ENCODE data around the gene POLR2M.

POLR2M gene

DNA sequence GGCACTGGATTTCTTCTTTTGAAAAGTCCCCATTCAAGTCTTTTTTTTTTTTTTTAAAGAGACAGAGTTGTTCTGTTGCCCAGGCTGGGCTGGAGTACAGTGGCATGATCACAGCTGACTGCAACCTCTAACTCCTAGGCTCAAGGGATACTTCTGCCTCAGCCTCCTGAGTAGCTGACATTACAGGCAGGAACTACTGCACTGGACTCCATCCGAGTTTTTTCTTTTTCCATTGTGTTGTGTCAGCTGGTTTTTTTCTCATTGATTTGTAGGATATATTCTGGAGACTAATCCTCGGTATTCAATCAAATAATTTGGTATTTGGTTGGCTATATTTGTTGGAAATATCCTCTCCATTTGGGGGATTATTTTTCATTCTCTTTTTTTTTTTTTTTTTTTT is 11.8 kb downstream of the POLR2M start:
- no peak overlapping the region for H3K27ac Mint-ChIP-seq
- peaks cover 5% of the 10 kb centered on the region for H3K9me3 Mint-ChIP-seq
- peaks cover 15% of the 10 kb centered on the region for H3K4me1 Mint-ChIP-seq
- no peaks in the 10 kb centered on the region for H3K27me3 Mint-ChIP-seq
- H3K36me3 Mint-ChIP-seq: peaks cover 29% of the 10 kb centered on the region
- H3K4me3 Mint-ChIP-seq: no peak overlapping the region

DNA sequence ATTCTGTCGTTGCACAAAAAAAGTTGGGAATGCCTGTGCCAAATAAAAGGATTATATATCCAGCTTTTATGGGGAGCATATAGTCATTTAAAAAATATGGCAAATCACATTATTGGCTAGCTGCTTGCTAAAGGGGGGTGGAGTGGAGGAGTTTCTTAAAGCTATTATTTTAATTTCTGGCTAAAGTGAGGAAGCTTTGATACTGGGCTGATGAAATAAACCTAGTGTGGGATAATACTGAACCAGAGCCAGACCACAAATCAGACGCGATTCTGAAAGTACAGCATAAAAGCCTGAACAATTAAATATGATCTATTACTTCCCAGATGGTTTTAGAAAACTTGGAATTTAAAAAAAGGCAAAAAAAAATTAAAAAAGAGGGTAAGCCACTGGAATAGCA is 14.4 kb downstream of the POLR2M start:
- H3K9me3 Mint-ChIP-seq: peaks cover 10% of the 10 kb centered on the region
- H3K36me3 Mint-ChIP-seq: peaks cover 29% of the 10 kb centered on the region
- H3K27me3 Mint-ChIP-seq: no peaks in the 10 kb centered on the region
- peaks cover 3% of the 10 kb centered on the region for H3K4me1 Mint-ChIP-seq
- H3K4me3 Mint-ChIP-seq: no peak overlapping the region
- no peak overlapping the region for H3K27ac Mint-ChIP-seq

DNA sequence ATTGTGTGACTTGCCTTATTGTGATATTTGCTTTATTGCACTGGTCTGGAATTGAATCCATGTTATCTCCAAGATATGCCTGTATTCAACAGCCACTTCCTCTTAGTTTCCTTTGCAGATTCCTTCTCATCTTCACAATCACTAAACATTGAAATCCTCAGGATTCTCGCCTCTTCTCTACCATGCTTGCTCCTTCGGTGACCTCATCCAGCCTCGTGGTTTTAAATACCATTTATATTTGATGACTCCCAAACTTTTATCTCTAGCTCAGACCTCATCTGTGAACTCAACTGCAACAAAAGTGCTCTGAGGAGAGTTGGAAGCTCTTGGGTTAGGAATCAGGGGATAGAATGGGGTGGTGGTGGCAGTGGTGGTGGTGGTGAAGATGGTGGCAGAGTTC is 19.9 kb downstream of the POLR2M start:
- no peaks in the 10 kb centered on the region for H3K27me3 Mint-ChIP-seq
- H3K36me3 Mint-ChIP-seq: peaks cover 20% of the 10 kb centered on the region
- no peaks in the 10 kb centered on the region for H3K4me1 Mint-ChIP-seq
- peaks cover 5% of the 10 kb centered on the region for H3K9me3 Mint-ChIP-seq
- peak overlapping the region; percentile 14 for H3K27ac Mint-ChIP-seq
- H3K4me3 Mint-ChIP-seq: no peak overlapping the region

DNA sequence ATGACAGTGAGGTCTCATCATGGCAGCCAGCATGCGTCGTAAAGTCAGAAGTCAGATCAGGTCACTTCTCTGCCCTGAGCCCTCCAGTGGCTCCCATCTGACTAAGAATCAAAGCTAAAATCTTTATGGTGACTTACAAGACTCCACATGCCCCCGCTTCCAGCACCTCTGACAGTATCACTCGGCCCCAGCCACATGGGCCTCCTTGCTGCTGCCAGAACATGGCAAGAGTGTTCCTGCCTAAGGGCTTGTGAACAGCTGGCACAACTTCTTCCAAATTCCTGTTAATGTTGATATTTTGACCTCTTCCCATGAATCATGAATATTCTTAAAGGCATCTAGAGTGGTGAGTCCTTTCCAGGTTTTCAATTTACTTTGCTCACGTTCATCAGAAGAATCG is 20.5 kb downstream of the POLR2M start:
- H3K9me3 Mint-ChIP-seq: peaks cover 5% of the 10 kb centered on the region
- H3K36me3 Mint-ChIP-seq: peaks cover 20% of the 10 kb centered on the region
- no peak overlapping the region for H3K27ac Mint-ChIP-seq
- H3K4me3 Mint-ChIP-seq: no peak overlapping the region
- no peaks in the 10 kb centered on the region for H3K27me3 Mint-ChIP-seq
- no peaks in the 10 kb centered on the region for H3K4me1 Mint-ChIP-seq

DNA sequence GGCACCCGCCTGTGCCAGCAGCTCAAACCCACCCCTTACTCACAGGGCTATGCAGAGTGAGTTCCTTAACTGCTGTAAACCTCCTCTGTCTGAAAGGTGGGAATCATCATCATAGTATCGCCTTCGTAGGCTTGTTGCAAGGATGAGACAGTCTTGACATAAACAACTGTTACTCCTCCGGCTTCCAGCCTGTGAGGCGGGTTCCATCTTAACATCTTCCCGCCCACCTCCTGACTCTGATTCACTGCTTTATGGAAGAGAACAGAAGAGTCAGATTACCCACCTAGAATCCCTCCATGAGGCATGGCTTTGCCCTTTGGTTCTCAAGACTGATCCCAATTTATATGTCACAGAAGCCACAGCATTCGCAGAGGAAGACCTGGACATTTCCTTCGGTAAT is 21.9 kb downstream of the POLR2M start:
- Mint-ChIP-seq H3K4me3 (no peak overlapping the region), H3K36me3 (peaks cover 14% of the 10 kb centered on the region), H3K27ac (no peak overlapping the region)

DNA sequence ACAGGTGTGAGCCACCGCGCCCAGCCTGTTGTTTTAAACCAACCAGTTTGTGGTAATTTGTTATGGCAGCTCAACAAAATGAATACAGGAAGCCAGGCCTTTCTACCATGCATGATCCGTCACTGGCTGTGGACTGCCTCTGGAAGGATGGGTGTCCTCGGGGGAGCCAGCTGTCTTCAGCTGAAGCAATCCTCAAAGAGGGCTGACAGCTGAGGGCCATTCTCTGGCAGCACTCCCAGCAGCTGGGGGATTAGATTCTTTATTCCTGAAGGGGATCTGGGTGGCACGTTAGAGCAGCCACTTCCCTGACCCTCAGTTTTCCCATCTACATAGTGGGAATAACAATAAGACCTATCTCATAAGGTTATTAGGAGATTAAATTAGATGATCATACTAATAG is 24.4 kb downstream of the POLR2M start:
- Mint-ChIP-seq H3K9me3 (no peaks in the 10 kb centered on the region), H3K4me1 (peaks cover 5% of the 10 kb centered on the region), H3K4me3 (no peak overlapping the region), H3K27ac (no peak overlapping the region), H3K36me3 (peaks cover 9% of the 10 kb centered on the region), H3K27me3 (no peaks in the 10 kb centered on the region)

More for the DNA sequence above, 21.9 kb downstream of the POLR2M start:
- Mint-ChIP-seq H3K9me3 (peaks cover 5% of the 10 kb centered on the region), H3K4me1 (peaks cover 5% of the 10 kb centered on the region), H3K27me3 (no peaks in the 10 kb centered on the region)

DNA sequence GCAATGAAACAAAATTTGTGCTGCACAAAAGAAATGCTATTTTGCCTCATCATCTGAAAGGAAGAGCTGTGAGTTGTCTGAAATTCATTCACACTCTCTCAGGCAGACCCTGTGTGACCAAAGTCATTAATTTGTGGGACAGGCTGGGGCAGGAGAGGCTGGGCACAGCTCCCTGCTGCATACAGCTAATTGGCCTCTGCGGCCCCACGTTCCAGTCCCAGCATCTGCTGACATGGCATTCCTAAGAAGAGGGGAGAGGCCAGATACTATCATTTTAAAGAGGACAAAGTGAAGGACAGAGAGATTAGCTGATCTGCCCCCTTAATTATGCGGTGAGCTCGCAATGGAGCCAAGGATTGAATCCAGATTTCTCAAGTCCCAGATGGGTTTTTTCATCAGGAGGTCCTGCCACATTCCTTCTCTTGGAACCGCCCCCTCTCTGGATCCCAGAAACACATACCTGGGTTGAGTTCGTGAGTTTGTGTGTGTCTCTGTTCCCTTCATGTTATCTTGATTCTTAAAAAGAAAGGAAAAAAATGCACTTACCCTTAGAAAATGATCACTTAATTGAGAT is 25.1 kb downstream of the POLR2M start:
- Mint-ChIP-seq H3K4me3 (no peak overlapping the region), H3K9me3 (no peaks in the 10 kb centered on the region)

DNA sequence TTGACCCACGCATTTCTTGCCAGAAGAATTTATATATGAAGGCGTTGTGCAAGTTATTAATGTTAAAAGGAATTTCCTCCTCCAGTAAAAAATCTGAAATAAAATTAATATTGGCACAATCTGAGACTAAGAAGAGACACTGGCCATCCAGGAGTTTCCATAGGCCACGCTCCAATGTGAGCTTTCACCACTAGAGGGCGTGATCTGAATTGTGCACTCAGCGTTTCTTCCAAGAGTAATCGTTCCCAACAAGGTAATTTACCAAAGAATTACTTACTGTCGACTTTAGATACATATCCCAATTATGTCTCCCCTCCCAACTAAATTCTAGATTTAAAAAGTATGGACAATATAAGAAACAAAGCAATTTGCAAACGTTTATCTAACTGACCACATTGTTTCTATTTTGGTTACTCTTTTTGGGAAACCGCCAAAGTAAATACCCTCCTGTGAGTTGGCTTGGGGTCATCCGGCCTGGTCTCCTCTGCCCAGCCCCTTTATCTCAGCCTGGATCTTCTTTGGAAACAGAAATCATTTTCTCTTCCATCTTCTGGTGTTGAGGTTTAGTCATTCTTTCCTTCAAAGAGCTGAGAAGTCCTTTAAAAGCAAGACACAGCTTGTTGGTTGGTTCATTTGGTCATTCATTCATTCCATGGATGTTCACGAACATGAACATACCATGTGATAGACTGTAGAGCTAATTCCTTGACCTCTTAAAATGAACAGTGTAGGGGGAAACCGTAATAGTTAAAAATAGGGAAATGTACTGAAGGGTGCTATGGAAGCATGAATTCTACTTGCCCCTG is 26.2 kb downstream of the POLR2M start:
- peaks cover 12% of the 10 kb centered on the region for H3K36me3 Mint-ChIP-seq
- no peak overlapping the region for H3K27ac Mint-ChIP-seq
- no peaks in the 10 kb centered on the region for H3K27me3 Mint-ChIP-seq
- H3K4me3 Mint-ChIP-seq: no peak overlapping the region
- H3K9me3 Mint-ChIP-seq: no peaks in the 10 kb centered on the region
- H3K4me1 Mint-ChIP-seq: peaks cover 15% of the 10 kb centered on the region

More for the DNA sequence above, 25.1 kb downstream of the POLR2M start:
- Mint-ChIP-seq H3K36me3 (peaks cover 6% of the 10 kb centered on the region), H3K4me1 (peaks cover 5% of the 10 kb centered on the region), H3K27me3 (no peaks in the 10 kb centered on the region), H3K27ac (no peak overlapping the region)

DNA sequence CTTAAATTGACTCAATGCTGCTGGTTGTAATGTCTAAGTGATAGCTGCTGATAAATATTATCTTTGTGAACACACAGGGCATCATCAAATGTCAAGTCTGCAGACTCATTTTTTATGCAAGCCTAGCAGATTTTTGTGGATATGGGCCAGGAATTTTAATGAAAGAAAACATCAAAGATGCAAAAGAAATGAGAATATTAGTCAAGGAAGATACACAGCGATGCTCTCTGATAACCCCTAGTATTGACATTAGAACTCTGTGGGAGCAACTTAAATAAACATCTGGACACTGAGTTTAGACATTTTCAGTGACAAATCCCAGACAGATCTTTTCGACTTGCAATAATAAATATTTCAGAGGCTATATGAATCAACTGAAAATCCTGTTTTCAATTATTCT is 28.3 kb downstream of the POLR2M start:
- H3K27ac Mint-ChIP-seq: no peak overlapping the region
- H3K4me3 Mint-ChIP-seq: no peak overlapping the region
- H3K27me3 Mint-ChIP-seq: no peaks in the 10 kb centered on the region
- H3K4me1 Mint-ChIP-seq: peaks cover 17% of the 10 kb centered on the region
- peaks cover 14% of the 10 kb centered on the region for H3K36me3 Mint-ChIP-seq
- H3K9me3 Mint-ChIP-seq: no peaks in the 10 kb centered on the region

DNA sequence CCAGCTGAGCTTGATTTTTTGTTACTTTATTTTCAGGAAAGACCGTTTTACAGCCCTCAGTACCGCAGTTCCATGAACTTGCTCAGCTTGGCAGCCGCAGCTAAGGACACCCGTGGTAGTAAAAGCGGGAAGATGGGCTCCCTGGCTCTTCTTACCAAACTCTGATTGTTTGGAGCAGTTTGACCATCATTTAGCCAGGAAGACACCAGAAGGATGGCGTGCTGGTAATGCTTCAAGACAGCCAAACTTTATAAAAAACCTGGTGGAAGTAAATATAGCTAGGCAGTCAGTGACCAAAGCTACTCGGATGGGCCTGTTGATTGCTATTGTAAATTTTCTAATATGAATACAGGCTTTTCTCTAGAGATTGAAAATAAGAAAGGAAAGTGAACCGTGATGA is 28.9 kb downstream of the POLR2M start:
- H3K36me3 Mint-ChIP-seq: peaks cover 12% of the 10 kb centered on the region
- no peaks in the 10 kb centered on the region for H3K9me3 Mint-ChIP-seq
- H3K27me3 Mint-ChIP-seq: no peaks in the 10 kb centered on the region
- H3K4me1 Mint-ChIP-seq: peaks cover 17% of the 10 kb centered on the region
- no peak overlapping the region for H3K27ac Mint-ChIP-seq
- H3K4me3 Mint-ChIP-seq: no peak overlapping the region

DNA sequence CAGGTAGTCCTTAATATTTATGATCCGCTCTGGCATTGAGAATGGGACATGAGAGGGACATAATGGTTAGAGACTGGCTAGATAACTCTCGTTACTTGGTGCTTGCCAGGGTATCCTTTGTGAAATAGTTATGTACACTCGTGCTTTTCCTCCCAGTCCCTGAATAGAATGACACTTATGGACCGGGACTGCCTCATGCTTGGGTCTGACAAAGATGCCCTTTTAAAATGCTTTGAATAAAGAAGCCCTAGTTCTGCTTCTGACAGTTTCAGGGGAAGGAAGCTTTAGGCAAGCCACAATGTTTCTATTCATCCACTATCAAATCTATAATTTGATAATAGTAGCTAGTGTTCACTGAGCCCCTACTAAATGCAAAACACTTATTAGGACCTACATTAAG is 29.4 kb downstream of the POLR2M start:
- Mint-ChIP-seq H3K4me3 (no peak overlapping the region), H3K27ac (no peak overlapping the region), H3K9me3 (no peaks in the 10 kb centered on the region), H3K36me3 (peaks cover 12% of the 10 kb centered on the region), H3K4me1 (peaks cover 17% of the 10 kb centered on the region), H3K27me3 (no peaks in the 10 kb centered on the region)

DNA sequence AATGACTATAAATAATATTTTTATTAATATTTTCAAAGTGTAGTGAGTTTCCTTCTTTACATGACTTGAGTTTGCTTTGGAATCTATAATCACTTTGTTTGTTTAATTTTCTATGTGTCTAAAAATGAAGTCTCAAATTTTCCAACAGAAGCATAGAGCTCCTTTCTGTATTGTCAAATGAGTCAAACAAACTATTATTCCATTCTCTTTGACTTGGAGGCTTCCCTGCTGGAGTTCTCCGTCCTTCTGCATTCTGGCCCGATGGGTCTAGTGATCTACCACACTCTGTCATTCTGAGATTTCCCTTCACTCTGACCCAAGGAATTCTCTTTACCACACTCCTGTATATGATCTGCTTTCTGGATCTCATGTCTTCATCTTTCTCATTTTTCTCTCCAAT is 30.1 kb downstream of the POLR2M start:
- no peak overlapping the region for H3K27ac Mint-ChIP-seq
- H3K4me1 Mint-ChIP-seq: peaks cover 17% of the 10 kb centered on the region
- H3K36me3 Mint-ChIP-seq: peaks cover 12% of the 10 kb centered on the region
- H3K27me3 Mint-ChIP-seq: no peaks in the 10 kb centered on the region
- no peaks in the 10 kb centered on the region for H3K9me3 Mint-ChIP-seq
- H3K4me3 Mint-ChIP-seq: no peak overlapping the region

DNA sequence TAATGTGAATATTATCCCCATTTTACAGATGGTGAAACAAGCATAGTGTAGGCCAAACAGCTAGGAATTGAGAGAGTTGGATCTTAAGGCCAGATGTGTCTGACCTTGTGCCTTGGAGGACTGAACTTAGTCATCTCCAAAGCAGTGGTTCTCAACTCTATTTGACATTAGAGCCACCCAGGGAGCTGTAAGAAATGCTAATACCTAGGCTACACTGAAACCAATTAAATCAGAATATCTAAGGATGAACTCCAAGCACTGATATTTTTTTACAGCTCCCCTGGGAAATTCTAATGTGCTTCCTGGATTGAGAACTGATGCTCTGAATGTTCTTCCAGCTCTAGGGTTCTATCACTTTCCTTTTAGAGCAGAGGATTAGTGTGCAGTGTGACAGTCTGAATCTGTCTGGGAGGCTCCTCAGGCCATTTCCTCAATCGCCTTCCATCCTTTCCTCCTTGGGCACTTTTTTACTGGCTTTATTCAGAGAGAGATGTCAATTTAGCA is 32.3 kb downstream of the POLR2M start:
- H3K36me3 Mint-ChIP-seq: peaks cover 12% of the 10 kb centered on the region
- no peak overlapping the region for H3K4me3 Mint-ChIP-seq
- H3K9me3 Mint-ChIP-seq: no peaks in the 10 kb centered on the region
- no peak overlapping the region for H3K27ac Mint-ChIP-seq
- peaks cover 13% of the 10 kb centered on the region for H3K4me1 Mint-ChIP-seq
- no peaks in the 10 kb centered on the region for H3K27me3 Mint-ChIP-seq

DNA sequence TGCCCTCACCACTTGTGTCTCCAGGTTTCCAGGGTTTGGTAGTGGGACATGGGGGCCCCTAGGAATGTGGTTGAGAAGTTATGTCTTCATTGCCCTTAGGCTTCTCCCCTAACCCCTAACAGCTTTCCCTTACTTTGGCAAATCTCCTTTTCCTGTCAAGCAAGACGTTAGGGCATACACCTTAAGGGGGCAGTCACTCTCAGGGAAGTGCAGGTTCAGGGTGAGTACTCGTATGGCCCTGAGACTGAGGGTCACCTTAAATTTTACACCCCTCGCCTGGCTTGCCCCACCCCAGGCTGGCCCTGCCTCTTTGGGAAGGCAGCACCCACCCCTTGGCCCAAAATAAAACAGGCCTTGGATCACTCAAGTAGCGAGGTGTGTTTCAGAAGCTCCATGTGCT is 33.5 kb downstream of the POLR2M start:
- Mint-ChIP-seq H3K4me1 (peaks cover 13% of the 10 kb centered on the region), H3K36me3 (peaks cover 9% of the 10 kb centered on the region), H3K27me3 (no peaks in the 10 kb centered on the region), H3K4me3 (no peak overlapping the region), H3K9me3 (no peaks in the 10 kb centered on the region), H3K27ac (no peak overlapping the region)

DNA sequence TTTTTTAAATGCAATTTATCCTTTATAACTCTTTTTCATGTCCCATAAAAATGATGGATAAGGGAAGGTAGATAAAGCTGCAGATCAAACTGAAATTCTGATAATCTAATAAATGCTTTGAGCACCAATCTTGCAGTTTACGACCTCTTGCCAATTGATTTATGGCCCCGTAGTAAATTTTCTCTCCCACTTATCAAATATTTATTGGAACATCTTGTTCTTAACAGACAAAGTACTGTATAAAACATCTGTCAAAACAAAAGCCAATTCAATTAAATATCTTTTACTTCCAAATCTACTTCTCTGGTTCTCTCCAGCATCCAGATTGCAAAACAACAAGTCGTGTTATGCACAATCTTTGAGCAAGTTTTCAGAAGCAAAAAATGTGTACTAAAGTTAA is 34.6 kb downstream of the POLR2M start:
- Mint-ChIP-seq H3K27me3 (no peaks in the 10 kb centered on the region), H3K4me1 (peaks cover 13% of the 10 kb centered on the region), H3K4me3 (no peak overlapping the region), H3K27ac (no peak overlapping the region), H3K9me3 (no peaks in the 10 kb centered on the region), H3K36me3 (peaks cover 12% of the 10 kb centered on the region)

DNA sequence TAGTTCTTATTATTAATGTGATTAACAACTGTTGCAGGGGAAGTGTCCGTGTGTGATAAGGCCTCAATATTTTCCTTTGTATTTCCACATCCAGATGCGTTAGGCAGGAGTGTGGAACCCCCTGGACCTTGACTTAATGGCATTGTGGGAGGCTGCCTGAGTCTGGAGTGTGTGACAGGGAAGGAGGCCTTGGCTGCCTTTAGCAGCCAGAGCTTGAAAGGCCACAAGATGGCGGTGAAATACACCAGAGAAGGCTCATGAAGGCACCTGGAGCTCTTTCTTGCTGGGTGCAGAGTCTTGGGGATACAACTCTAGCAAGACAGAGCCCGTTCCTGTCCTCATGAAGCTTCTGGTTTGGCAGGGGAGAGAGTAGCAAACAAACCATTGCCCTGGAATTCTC is 36.9 kb downstream of the POLR2M start:
- Mint-ChIP-seq H3K4me1 (peaks cover 6% of the 10 kb centered on the region), H3K27me3 (no peaks in the 10 kb centered on the region), H3K27ac (no peak overlapping the region)

More for the DNA sequence above, 36.9 kb downstream of the POLR2M start:
- H3K36me3 Mint-ChIP-seq: peaks cover 6% of the 10 kb centered on the region
- H3K9me3 Mint-ChIP-seq: no peaks in the 10 kb centered on the region
- no peak overlapping the region for H3K4me3 Mint-ChIP-seq
